ENCODE measurements around the gene MAPRE2. TPM values are rescaled to one million over a fixed set of nuclear protein-coding genes. Genes with fewer than 3 reads are reported as not detected.

Gene MAPRE2
- total RNA-seq, 1 donor from 2014 or later: 47.9 TPM

GRCh38 chr18:35128675-35129074, 87.5 kb downstream of the MAPRE2 start:
- no peak overlapping the region for H3K4me3 Mint-ChIP-seq (ENCODE audit: low read depth)
- TF ChIP-seq CTCF (IDR thresholded peaks at IDR 0.05; ENCODE audit: unreplicated experiment): no peak
- no peaks in the 10 kb centered on the region for H3K27me3 Mint-ChIP-seq

GRCh38 chr18:35130236-35130635, 89.0 kb downstream of the MAPRE2 start:
- Mint-ChIP-seq H3K9me3 (ENCODE audit: low read depth) (no peaks in the 10 kb centered on the region), H3K27me3 (no peaks in the 10 kb centered on the region), H3K27ac (no peak overlapping the region), H3K4me1 (ENCODE audit: low read depth) (peaks cover 13% of the 10 kb centered on the region), H3K4me3 (ENCODE audit: low read depth) (no peak overlapping the region), H3K36me3 (ENCODE audit: insufficient read depth) (peaks cover 24% of the 10 kb centered on the region)
- no peak for TF ChIP-seq CTCF (IDR thresholded peaks at IDR 0.05; ENCODE audit: unreplicated experiment)
- DNase-seq (ENCODE audit: low spot score, unreplicated experiment): no peak

More at GRCh38 chr18:35128675-35129074, 87.5 kb downstream of the MAPRE2 start:
- no peak for DNase-seq (ENCODE audit: low spot score, unreplicated experiment)
- no peaks in the 10 kb centered on the region for H3K9me3 Mint-ChIP-seq (ENCODE audit: low read depth)
- no peak overlapping the region for H3K27ac Mint-ChIP-seq
- peaks cover 13% of the 10 kb centered on the region for H3K4me1 Mint-ChIP-seq (ENCODE audit: low read depth)
- peaks cover 20% of the 10 kb centered on the region for H3K36me3 Mint-ChIP-seq (ENCODE audit: insufficient read depth)

- peaks cover 24% of the 10 kb centered on the region for H3K36me3 Mint-ChIP-seq (ENCODE audit: insufficient read depth)
- DNase-seq (ENCODE audit: low spot score, unreplicated experiment): no peak
- H3K27me3 Mint-ChIP-seq: no peaks in the 10 kb centered on the region
- H3K4me3 Mint-ChIP-seq (ENCODE audit: low read depth): no peak overlapping the region
- no peak for TF ChIP-seq CTCF (IDR thresholded peaks at IDR 0.05; ENCODE audit: unreplicated experiment)
- H3K27ac Mint-ChIP-seq: peak overlapping the region; percentile 55
- no peaks in the 10 kb centered on the region for H3K9me3 Mint-ChIP-seq (ENCODE audit: low read depth)
- peaks cover 13% of the 10 kb centered on the region for H3K4me1 Mint-ChIP-seq (ENCODE audit: low read depth)
Measured at GRCh38 chr18:35131387-35132020, 90.3 kb downstream of the MAPRE2 start.

- DNase-seq (ENCODE audit: low spot score, unreplicated experiment): no peak
- no peak for TF ChIP-seq CTCF (IDR thresholded peaks at IDR 0.05; ENCODE audit: unreplicated experiment)
- peak overlapping the region; percentile 55 for H3K27ac Mint-ChIP-seq
- peaks cover 24% of the 10 kb centered on the region for H3K36me3 Mint-ChIP-seq (ENCODE audit: insufficient read depth)
- no peaks in the 10 kb centered on the region for H3K9me3 Mint-ChIP-seq (ENCODE audit: low read depth)
- H3K4me1 Mint-ChIP-seq (ENCODE audit: low read depth): peaks cover 13% of the 10 kb centered on the region
- no peaks in the 10 kb centered on the region for H3K27me3 Mint-ChIP-seq
- H3K4me3 Mint-ChIP-seq (ENCODE audit: low read depth): no peak overlapping the region
Measured at GRCh38 chr18:35132021-35132902, 91.0 kb downstream of the MAPRE2 start.

GRCh38 chr18:35134190-35134730, 93.0 kb downstream of the MAPRE2 start:
- H3K4me3 Mint-ChIP-seq (ENCODE audit: low read depth): no peak overlapping the region
- no peaks in the 10 kb centered on the region for H3K27me3 Mint-ChIP-seq
- H3K27ac Mint-ChIP-seq: no peak overlapping the region
- peaks cover 13% of the 10 kb centered on the region for H3K4me1 Mint-ChIP-seq (ENCODE audit: low read depth)
- H3K36me3 Mint-ChIP-seq (ENCODE audit: insufficient read depth): peaks cover 21% of the 10 kb centered on the region
- no peaks in the 10 kb centered on the region for H3K9me3 Mint-ChIP-seq (ENCODE audit: low read depth)
- DNase-seq (ENCODE audit: low spot score, unreplicated experiment): no peak
- TF ChIP-seq CTCF (IDR thresholded peaks at IDR 0.05; ENCODE audit: unreplicated experiment): no peak

Measured in progenitor cell of endocrine pancreas (in vitro differentiated cells).